ENCODE results near the gene DLEC1.
"Not testable (repeated sequence)": the region's sequence is repeated elsewhere in the genome, so short reads cannot be mapped to it uniquely, and the experiment has no call there.

The DLEC1 gene

DNA sequence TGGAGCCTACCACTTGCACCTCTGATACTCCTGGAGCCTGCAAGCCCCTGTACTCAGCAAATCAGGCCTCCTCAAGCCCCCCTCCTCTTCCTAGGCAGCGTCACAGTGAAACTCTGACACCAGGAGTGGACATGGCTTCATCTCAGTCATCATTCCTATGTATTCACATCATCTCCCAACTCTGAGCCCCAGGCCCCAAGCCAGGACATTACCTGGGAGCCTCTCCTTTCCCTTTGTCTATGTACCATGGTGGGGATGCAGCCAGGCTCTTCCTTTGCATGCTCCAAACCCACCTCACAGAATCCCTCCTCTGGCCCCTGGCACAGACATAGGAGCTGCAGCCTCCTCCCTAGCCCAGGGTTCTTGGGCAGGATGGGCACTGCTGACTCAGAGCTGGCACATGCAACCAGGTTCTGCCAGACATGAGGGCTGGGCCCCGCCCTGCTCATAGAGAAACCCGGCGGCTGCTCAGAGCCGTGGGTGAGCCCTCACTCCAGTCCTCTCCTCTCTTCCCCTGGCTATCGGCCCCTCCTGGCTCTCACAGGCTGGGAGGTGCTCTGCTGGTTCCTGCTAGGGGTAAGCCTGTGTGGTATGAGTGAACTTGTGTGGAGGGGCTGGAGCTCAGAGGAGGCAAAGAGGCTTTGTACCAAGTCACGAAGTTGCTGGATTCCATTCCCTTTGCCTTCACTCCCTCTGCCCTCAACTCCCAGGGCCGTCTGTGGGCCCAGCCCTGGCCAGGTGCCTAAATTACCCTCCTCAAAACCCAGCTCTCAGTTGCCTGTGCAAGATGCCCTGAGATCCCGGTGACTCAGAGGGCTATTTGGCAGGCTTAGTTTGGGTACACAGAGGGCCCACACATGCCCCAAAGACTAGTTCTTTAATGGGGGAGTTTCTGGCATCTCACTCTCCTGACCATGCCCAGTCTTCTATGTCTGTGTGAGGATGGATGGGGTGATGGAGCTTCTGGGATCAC is 7.7 kb upstream of the DLEC1 start:
- Histone ChIP-seq H4K20me1 (ENCODE audit: insufficient read depth, low read length, poor library complexity, severe bottlenecking) (no peaks in the 10 kb centered on the region), H3F3A (ENCODE audit: low read depth) (no peaks in the 10 kb centered on the region), H3K27me3 (ENCODE audit: insufficient read depth, low read length, poor library complexity, severe bottlenecking) (no peaks in the 10 kb centered on the region), H3K4me2 (ENCODE audit: low read depth, low read length, poor library complexity, severe bottlenecking) (no peak overlapping the region), H3K4me1 (ENCODE audit: insufficient read depth, low read length, poor library complexity, severe bottlenecking) (no peaks in the 10 kb centered on the region), H2AFZ (ENCODE audit: low read length) (no peak overlapping the region), H3K4me3 (ENCODE audit: low read length, poor library complexity, severe bottlenecking) (no peak overlapping the region), H3K9me2 (replicated peaks; ENCODE audit: low read depth, low read length) (no peaks in the 10 kb centered on the region), H3K9ac (ENCODE audit: low read depth, low read length, poor library complexity, severe bottlenecking) (no peak overlapping the region), H3K36me3 (ENCODE audit: insufficient read depth, low read length) (no peaks in the 10 kb centered on the region), H3K9me3 (ENCODE audit: insufficient read depth, low read depth, low read length) (no peaks in the 10 kb centered on the region), H3K79me2 (ENCODE audit: insufficient read depth, low read length) (no peaks in the 10 kb centered on the region)
- TF ChIP-seq, protein P1, sequence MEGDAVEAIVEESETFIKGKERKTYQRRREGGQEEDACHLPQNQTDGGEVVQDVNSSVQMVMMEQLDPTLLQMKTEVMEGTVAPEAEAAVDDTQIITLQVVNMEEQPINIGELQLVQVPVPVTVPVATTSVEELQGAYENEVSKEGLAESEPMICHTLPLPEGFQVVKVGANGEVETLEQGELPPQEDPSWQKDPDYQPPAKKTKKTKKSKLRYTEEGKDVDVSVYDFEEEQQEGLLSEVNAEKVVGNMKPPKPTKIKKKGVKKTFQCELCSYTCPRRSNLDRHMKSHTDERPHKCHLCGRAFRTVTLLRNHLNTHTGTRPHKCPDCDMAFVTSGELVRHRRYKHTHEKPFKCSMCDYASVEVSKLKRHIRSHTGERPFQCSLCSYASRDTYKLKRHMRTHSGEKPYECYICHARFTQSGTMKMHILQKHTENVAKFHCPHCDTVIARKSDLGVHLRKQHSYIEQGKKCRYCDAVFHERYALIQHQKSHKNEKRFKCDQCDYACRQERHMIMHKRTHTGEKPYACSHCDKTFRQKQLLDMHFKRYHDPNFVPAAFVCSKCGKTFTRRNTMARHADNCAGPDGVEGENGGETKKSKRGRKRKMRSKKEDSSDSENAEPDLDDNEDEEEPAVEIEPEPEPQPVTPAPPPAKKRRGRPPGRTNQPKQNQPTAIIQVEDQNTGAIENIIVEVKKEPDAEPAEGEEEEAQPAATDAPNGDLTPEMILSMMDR (conservative IDR thresholded peaks at IDR 0.05; ENCODE audit: low read length): no peak

DNA sequence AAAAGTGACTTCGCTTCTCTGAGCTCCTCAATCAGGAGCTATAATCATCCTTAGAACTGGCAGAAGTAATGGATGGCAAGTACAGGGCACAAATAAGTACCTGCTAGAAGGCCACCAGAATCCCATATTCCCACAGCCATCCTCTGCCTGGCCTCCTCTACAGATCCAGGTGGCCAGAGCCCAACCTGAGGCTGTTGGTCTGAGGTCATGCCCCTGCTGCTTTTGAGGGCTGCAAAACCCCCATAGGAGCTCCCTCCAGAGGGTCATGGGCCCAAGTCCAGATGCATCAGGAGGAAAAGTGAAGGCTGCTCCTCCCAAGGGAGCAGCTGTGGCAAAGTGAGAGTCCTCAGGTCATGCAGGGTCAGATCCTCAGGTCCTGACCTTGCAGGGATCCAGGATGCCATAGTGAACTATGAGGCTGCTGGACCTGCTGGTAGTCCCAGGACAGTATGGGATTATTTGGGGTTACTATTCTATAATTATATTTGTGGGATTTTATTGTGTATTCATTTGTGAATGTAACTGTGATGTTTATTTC is 6.6 kb upstream of the DLEC1 start:
- Histone ChIP-seq H3F3A (ENCODE audit: low read depth) (no peaks in the 10 kb centered on the region), H3K9me3 (ENCODE audit: insufficient read depth, low read depth, low read length) (no peaks in the 10 kb centered on the region), H3K4me3 (ENCODE audit: low read length, poor library complexity, severe bottlenecking) (no peak overlapping the region), H4K20me1 (ENCODE audit: insufficient read depth, low read length, poor library complexity, severe bottlenecking) (no peaks in the 10 kb centered on the region), H3K36me3 (ENCODE audit: insufficient read depth, low read length) (no peaks in the 10 kb centered on the region), H3K79me2 (ENCODE audit: insufficient read depth, low read length) (no peaks in the 10 kb centered on the region), H3K9me2 (replicated peaks; ENCODE audit: low read depth, low read length) (no peaks in the 10 kb centered on the region), H3K9ac (ENCODE audit: low read depth, low read length, poor library complexity, severe bottlenecking) (no peak overlapping the region), H3K4me1 (ENCODE audit: insufficient read depth, low read length, poor library complexity, severe bottlenecking) (no peaks in the 10 kb centered on the region), H3K27me3 (ENCODE audit: insufficient read depth, low read length, poor library complexity, severe bottlenecking) (no peaks in the 10 kb centered on the region), H2AFZ (ENCODE audit: low read length) (no peak overlapping the region), H3K4me2 (ENCODE audit: low read depth, low read length, poor library complexity, severe bottlenecking) (no peak overlapping the region)
- no peak for TF ChIP-seq EZH2phosphoT487 (IDR thresholded peaks at IDR 0.05; ENCODE audit: borderline replicate concordance)
- TF ChIP-seq, protein P1 (conservative IDR thresholded peaks at IDR 0.05; ENCODE audit: low read length): no peak

DNA sequence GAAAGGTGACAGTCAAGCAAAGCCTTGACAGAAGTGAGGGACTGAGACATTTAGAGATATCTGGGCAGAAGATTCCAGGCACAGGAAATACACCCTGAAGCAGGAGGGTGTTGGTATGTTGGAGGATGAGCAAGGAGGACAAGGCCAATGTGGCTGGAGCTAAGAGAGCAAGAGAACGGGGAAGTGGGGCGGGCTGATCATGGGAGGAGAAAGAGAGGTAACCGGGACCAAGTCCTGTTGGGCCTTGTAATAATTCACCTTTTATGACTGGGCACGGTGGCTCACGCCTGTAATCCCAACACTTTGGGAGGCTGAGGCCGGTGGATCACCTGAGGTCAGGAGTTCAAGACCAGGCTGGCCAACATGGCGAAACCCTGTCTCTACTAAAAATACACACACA is 5.4 kb upstream of the DLEC1 start:
- H3K9ac ChIP-seq (ENCODE audit: low read depth, low read length, poor library complexity, severe bottlenecking); H3K9me3 ChIP-seq (ENCODE audit: insufficient read depth, low read depth, low read length); H3K79me2 ChIP-seq (ENCODE audit: insufficient read depth, low read length); H3K4me1 ChIP-seq (ENCODE audit: insufficient read depth, low read length, poor library complexity, severe bottlenecking); H4K20me1 ChIP-seq (ENCODE audit: insufficient read depth, low read length, poor library complexity, severe bottlenecking); H3K36me3 ChIP-seq (ENCODE audit: insufficient read depth, low read length); H3F3A ChIP-seq (ENCODE audit: low read depth); H2AFZ ChIP-seq (ENCODE audit: low read length); H3K4me2 ChIP-seq (ENCODE audit: low read depth, low read length, poor library complexity, severe bottlenecking); H3K27me3 ChIP-seq (ENCODE audit: insufficient read depth, low read length, poor library complexity, severe bottlenecking); H3K4me3 ChIP-seq (ENCODE audit: low read length, poor library complexity, severe bottlenecking); H3K9me2 ChIP-seq (replicated peaks; ENCODE audit: low read depth, low read length): not testable (repeated sequence)

DNA sequence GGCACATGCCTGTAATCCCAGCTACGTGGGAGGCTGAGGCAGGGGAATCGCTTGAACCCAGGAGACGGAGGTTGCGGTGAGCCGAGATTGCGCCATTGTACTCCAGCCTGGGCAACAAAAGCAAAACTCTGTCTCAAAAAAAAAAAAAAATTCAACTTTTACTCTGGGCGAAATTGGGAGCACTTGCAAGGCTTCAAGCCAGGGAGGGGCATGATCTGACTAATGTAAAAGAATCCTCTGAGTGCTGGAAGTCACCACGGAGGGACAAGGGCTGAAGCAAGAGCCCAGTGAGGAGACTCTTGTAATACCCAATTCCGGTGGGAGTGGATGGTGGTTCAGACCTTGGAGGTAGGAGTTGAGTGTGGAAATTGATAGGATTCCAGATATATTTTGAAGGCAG is 4.7 kb upstream of the DLEC1 start:
- not testable (repeated sequence) for H3K4me3 ChIP-seq (ENCODE audit: low read length, poor library complexity, severe bottlenecking); H4K20me1 ChIP-seq (ENCODE audit: insufficient read depth, low read length, poor library complexity, severe bottlenecking); H3K9me2 ChIP-seq (replicated peaks; ENCODE audit: low read depth, low read length); H3K4me2 ChIP-seq (ENCODE audit: low read depth, low read length, poor library complexity, severe bottlenecking); H3K4me1 ChIP-seq (ENCODE audit: insufficient read depth, low read length, poor library complexity, severe bottlenecking); H3F3A ChIP-seq (ENCODE audit: low read depth); H3K9me3 ChIP-seq (ENCODE audit: insufficient read depth, low read depth, low read length); H2AFZ ChIP-seq (ENCODE audit: low read length); H3K9ac ChIP-seq (ENCODE audit: low read depth, low read length, poor library complexity, severe bottlenecking); H3K27me3 ChIP-seq (ENCODE audit: insufficient read depth, low read length, poor library complexity, severe bottlenecking); H3K36me3 ChIP-seq (ENCODE audit: insufficient read depth, low read length); H3K79me2 ChIP-seq (ENCODE audit: insufficient read depth, low read length)

Data from Loucy (cell line).